Natural killer cell treated with Interleukin-12 subunit alpha and Interleukin-12 subunit beta and Interleukin-15 and Interleukin-18, amount 100 ng/mL, for 72 hours (primary cell): Measurements from ENCODE around the gene GIT1. TPM values are rescaled to one million over a fixed set of nuclear protein-coding genes. Genes with fewer than 3 reads are reported as not detected.

Source experiments
- ATAC-seq, 2 donors: fragments of 150-1000 bp; cut with Tn5 transposase in 1 of 2; sonication (Bioruptor Pico), chemical (Tn5 transposase) in 1 of 2; 2 replicates each; pipeline ENCODE4 v1.10.0; 2021
- DNase-seq: peaks from one replicate; pipeline ENCODE4 v3.0.0; 2022; ENCODE audit warnings: low spot score
- H3K27ac Mint-ChIP-seq, 2 donors: 1 replicate in 1 of 2; 2 replicates in 1 of 2; pipeline ENCODE4 v1.8.0; 2022; ENCODE audit warnings: mixed read lengths in 2 of 2, mild to moderate bottlenecking in 1 of 2, moderate library complexity in 1 of 2
- H3K27me3 Mint-ChIP-seq, 2 donors: 1 replicate in 1 of 2; 2 replicates in 1 of 2; pipeline ENCODE4 v1.8.0; 2022; ENCODE audit warnings: mixed read lengths in 2 of 2
- H3K36me3 Mint-ChIP-seq: one replicate; pipeline ENCODE4 v1.8.0; 2022; ENCODE audit warnings: mixed read lengths
- H3K4me1 Mint-ChIP-seq, 2 donors: 1 replicate in 1 of 2; 2 replicates in 1 of 2; pipeline ENCODE4 v1.8.0; 2022; ENCODE audit warnings: low read depth in 2 of 2, mixed read lengths in 2 of 2, mild to moderate bottlenecking in 1 of 2
- H3K4me3 Mint-ChIP-seq: one replicate; pipeline ENCODE4 v1.8.0; 2022; ENCODE audit warnings: mixed read lengths
- H3K9me3 Mint-ChIP-seq: 2 replicates; pipeline ENCODE4 v1.8.0; 2022; ENCODE audit warnings: mixed read lengths
- total RNA-seq, 2 donors: library from RNA; stranded (reverse); gene quantifications; one replicate each; pipeline ENCODE4 v1.2.3, GENCODE V29; 2022

GIT1 gene, protein sequence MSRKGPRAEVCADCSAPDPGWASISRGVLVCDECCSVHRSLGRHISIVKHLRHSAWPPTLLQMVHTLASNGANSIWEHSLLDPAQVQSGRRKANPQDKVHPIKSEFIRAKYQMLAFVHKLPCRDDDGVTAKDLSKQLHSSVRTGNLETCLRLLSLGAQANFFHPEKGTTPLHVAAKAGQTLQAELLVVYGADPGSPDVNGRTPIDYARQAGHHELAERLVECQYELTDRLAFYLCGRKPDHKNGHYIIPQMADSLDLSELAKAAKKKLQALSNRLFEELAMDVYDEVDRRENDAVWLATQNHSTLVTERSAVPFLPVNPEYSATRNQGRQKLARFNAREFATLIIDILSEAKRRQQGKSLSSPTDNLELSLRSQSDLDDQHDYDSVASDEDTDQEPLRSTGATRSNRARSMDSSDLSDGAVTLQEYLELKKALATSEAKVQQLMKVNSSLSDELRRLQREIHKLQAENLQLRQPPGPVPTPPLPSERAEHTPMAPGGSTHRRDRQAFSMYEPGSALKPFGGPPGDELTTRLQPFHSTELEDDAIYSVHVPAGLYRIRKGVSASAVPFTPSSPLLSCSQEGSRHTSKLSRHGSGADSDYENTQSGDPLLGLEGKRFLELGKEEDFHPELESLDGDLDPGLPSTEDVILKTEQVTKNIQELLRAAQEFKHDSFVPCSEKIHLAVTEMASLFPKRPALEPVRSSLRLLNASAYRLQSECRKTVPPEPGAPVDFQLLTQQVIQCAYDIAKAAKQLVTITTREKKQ
- total RNA-seq = 100 to 1,000 TPM in 1 of 2 donors, 10 to 100 TPM in 1; 40.8 to 111 TPM

DNA sequence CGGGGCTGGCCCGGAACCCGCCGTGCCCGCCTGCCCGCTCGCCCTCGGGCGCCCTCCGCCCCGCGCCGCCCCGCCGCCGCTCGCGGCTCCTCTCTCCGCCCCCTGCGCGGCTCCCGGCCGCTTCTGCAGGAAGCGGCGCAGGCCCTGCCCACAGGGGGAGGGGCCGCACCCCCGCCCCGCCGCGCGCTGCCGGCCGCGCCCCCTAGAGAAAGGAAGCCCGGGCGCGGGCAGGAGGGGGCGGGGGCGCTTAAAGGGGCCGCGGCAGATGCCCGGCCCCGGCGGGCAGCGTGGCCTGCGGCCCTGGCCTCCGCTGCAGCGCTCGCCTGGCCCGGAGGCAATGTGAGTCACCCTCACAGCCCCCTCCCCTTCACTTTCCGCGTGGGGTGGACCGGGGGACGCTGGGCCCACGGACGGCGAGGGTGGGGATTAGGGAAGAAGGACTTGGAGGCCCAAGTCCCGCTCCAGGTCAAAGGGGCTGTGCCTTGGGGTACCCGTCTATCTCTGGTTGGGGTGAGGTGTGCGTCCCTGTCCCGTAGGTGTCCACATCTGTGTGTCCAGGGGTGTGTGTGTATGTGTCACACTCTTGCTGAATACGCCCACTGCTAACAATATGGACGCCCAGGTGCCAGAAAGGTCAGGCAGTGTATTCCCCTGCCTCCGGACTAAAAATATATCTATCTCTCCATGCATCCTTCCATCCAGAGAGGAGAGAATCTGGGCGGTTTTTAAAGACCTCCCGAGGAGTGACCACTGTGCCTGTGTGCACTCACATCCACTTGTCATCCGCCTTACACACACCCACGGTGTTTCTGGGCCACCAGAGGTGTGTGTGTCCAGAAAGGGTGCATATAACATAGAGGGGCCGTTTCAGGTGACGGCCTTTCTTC, at the start of gene GIT1:
Gene GIT1, minus strand, starts transcription at position 125 of the 887 bp plus-strand sequence. CDS start 270 bp downstream, outside the sequence.
- peak; percentile 92 for DNase-seq
- peak within 1 kb of the TSS; percentile 88 for H3K4me3 Mint-ChIP-seq
- H3K27me3 Mint-ChIP-seq = no peaks in the 10 kb centered on the region
- peak within 1 kb of the TSS; percentile 74 to 83 for H3K27ac Mint-ChIP-seq
- H3K4me1 Mint-ChIP-seq = peaks cover 37 to 38% of the 10 kb centered on the region in 2 donors
- no peaks in the 10 kb centered on the region for H3K36me3 Mint-ChIP-seq
- no peaks in the 10 kb centered on the region for H3K9me3 Mint-ChIP-seq
- peak; percentile 88 to 94 for ATAC-seq

DNA sequence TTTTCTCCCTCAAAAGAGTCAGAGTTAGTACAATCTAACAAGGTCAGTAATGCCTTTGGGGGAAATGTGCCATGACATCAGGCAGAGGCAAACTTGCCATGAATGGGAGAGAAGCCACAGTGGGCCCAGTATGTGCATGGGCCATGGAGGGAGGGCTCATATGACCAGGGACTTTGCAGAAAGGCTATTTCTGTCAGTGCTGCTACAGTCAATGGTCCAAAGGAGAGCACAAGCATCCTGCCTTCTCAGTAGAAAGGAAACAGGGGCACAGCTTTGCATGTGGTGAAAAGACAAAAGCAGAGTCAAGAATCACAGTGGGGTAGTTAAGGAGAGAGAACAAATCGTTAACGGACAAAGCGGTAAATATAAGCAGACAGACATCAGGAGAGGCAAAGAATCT, 44.4 kb upstream of the GIT1 start:
- Mint-ChIP-seq H3K4me3 (peak overlapping the region; percentile 40), H3K4me1 (peaks cover 18 to 25% of the 10 kb centered on the region in 2 donors), H3K27me3 (no peaks in the 10 kb centered on the region), H3K36me3 (peaks cover 11% of the 10 kb centered on the region), H3K9me3 (no peaks in the 10 kb centered on the region), H3K27ac (peak overlapping the region; percentile 41 to 42)
- no peak for DNase-seq
- ATAC-seq = no peak

DNA sequence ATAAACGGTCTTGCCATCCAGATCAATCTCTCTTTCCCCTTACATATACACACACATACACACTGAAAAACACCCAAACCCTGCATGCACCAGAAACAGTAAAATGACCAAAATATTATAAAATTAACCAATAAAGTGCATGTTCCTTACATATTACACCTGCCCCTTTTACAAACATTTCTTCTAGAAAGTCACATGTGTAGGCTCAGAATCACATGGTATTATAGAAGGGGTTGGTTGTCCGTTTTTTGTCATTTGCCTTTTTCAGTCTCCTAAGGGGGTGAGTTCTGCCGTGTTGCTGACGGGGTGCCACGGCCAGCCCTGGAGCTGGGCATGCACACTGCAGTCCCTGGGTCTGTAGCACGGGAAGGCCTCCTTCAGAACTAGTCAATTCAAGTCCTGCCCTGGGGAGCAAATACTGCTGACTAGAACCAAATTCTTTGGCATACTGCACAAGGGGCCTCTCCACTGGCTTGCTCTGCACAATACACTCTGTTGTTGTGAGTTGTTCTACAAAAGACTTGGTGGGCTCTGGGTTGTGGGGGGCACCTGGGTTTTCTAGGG, 41.3 kb upstream of the GIT1 start:
- ATAC-seq = no peak
- no peak for DNase-seq
- H3K4me1 Mint-ChIP-seq = peaks cover 34% of the 10 kb centered on the region in 2 donors
- H3K4me3 Mint-ChIP-seq = no peak overlapping the region
- H3K36me3 Mint-ChIP-seq = peaks cover 11% of the 10 kb centered on the region
- H3K27me3 Mint-ChIP-seq = no peaks in the 10 kb centered on the region
- peak overlapping the region in 1 of 2 donors; percentile 54 for H3K27ac Mint-ChIP-seq
- no peaks in the 10 kb centered on the region for H3K9me3 Mint-ChIP-seq

DNA sequence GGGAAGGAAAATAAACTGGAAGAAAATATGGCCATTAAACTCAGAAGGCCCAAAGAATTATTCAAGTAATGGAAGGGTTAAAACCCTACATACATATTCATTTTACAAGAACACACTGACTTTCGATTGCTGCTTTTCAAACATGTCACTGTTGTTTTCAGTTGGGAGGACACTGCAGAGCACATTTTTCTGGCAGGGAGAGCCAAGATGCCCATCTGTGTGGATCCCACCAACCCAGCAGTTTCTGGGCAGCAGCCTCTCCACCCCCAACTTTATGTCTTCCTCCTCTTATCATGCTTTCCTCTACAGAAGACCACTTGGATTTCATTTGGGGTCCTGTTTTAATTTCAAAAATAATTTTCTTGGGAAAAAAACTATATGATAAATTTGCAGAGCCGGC, 40.4 kb upstream of the GIT1 start:
- Mint-ChIP-seq H3K4me1 (peaks cover 34 to 36% of the 10 kb centered on the region in 2 donors), H3K36me3 (peaks cover 11% of the 10 kb centered on the region), H3K9me3 (no peaks in the 10 kb centered on the region), H3K27ac (peak overlapping the region; percentile 38 to 54), H3K27me3 (no peaks in the 10 kb centered on the region), H3K4me3 (no peak overlapping the region)
- ATAC-seq (no peak), DNase-seq (no peak)

DNA sequence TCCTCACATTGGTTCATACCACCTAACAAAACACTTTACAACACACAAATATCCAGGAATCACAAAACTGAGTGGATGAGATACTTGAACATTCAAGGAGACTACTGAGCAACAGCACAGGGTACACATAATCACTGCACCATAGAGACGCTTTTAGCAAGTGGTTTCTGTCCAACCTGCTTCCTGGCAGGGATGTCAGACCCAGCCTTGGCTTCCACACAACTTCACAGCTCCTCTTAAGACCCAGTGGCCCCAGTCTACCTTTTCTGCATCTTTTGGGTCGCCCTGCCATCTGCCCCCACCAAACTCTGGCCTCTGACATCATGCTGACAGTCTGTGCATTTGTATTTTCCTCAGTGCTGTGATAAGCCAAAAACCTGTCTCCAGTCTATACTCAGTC, 39.2 kb upstream of the GIT1 start:
- Mint-ChIP-seq H3K36me3 (peaks cover 6% of the 10 kb centered on the region), H3K27ac (peak overlapping the region; percentile 38 to 54), H3K4me3 (no peak overlapping the region), H3K4me1 (peaks cover 27 to 30% of the 10 kb centered on the region in 2 donors), H3K27me3 (no peaks in the 10 kb centered on the region), H3K9me3 (no peaks in the 10 kb centered on the region)
- ATAC-seq (peak in 1 of 2 donors; percentile 28), DNase-seq (no peak)

DNA sequence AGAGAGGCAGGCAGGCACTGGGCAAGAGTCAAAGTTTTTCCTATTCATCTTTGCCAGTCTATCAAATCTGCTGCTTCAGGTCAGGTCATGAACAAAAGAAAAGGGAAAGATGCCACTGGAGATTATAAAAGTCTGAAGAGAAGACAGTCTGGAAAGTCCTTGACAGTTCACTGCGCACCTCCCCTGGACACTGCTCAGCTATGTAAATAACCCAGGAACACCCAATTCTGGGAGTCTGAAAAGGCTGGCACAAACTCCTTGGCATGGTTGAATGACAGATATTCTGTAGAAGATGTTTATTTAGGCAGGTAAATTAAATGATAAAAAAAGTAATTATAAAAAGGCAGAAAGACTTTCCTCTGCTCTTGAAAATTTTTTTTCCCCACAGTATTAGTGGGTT, 38.5 kb upstream of the GIT1 start:
- Mint-ChIP-seq H3K9me3 (no peaks in the 10 kb centered on the region), H3K27me3 (no peaks in the 10 kb centered on the region), H3K4me1 (peaks cover 30% of the 10 kb centered on the region in 2 donors), H3K4me3 (no peak overlapping the region), H3K27ac (peak overlapping the region; percentile 11 to 54), H3K36me3 (peaks cover 6% of the 10 kb centered on the region)
- DNase-seq (no peak), ATAC-seq (no peak)

DNA sequence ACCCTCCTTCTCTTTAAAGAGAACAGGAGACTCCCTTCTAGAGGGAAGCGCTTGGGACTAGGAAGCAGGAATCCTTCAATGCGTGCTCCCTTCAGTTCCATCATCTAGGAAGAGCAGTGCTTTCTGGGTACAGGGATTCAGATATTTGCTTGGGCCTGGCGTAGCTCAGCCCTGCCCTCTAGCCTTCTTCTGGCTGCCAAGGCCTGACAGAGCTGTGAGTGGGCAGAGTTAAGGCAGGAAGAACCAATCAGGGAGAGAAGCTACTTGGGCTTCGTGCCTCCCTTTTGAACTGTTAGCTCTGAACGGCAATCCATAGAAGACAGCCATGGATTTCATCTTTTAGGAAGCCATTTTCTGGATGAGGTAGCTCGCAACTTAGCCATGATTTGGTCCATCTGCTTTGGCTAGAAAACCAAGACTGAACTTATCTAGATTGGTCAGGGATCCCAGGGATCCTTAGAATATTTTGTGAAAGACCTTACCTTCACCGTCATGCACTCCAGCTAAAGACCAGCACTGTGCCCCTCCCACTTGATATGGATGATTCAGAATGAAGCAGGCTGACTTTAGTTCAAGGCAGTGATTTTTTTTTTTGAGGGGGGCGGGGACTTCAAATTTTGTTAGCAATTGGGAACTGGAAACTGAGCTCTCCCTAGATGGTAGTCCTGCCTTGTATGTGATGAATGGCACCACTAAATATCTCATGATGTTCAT, 35.7 kb upstream of the GIT1 start:
- H3K9me3 Mint-ChIP-seq = no peaks in the 10 kb centered on the region
- H3K36me3 Mint-ChIP-seq = no peaks in the 10 kb centered on the region
- peaks cover 28 to 30% of the 10 kb centered on the region in 2 donors for H3K4me1 Mint-ChIP-seq
- H3K27me3 Mint-ChIP-seq = no peaks in the 10 kb centered on the region
- H3K27ac Mint-ChIP-seq = peak overlapping the region in 1 of 2 donors; percentile 13
- H3K4me3 Mint-ChIP-seq = no peak overlapping the region
- DNase-seq = no peak
- ATAC-seq = no peak

DNA sequence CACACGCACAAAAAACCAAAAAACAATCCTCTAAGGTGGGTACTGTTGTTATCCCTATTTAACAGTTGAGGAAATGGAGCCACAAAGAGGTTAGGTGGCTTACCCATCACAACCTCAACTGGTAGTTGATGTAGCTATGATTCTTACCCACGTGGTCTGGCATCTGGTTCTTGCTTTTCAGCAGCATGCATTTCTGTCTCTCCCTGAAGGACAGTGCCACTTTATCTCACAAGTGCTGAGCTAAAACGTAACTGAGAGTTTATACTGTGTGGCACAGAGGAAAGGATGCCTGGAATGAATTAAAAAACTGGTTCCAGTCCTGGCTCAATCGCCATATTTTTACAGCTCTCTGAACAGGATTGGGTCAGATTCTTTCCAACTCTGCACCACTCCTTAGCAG, 35.1 kb upstream of the GIT1 start:
- no peak overlapping the region for H3K4me3 Mint-ChIP-seq
- H3K27me3 Mint-ChIP-seq = no peaks in the 10 kb centered on the region
- H3K9me3 Mint-ChIP-seq = no peaks in the 10 kb centered on the region
- H3K36me3 Mint-ChIP-seq = no peaks in the 10 kb centered on the region
- H3K4me1 Mint-ChIP-seq = peaks cover 23 to 30% of the 10 kb centered on the region in 2 donors
- H3K27ac Mint-ChIP-seq = no peak overlapping the region
- ATAC-seq (no peak), DNase-seq (no peak)

DNA sequence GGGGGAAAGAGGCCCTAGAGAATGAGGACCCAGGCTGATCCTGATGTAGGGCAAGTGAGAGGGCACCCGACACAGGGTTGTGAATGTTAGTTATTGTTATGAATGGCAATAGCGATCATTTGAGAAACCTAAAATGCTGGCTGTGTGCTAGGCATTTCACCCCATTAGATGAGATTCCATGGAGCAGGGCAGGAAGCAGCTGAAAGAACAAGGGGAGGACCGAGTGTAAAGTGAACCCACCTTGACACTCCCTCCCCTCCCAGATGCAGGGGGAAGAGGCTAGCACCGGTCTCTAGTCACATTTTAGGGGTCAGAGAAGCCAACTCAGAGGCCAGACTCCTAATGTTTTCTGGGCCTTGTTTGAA, 33.8 kb upstream of the GIT1 start:
- ATAC-seq (no peak), DNase-seq (no peak)
- Mint-ChIP-seq H3K9me3 (no peaks in the 10 kb centered on the region), H3K27me3 (no peaks in the 10 kb centered on the region), H3K36me3 (no peaks in the 10 kb centered on the region), H3K4me3 (peak overlapping the region; percentile 67), H3K4me1 (peaks cover 10 to 21% of the 10 kb centered on the region in 2 donors), H3K27ac (peak overlapping the region; percentile 37 to 47)

DNA sequence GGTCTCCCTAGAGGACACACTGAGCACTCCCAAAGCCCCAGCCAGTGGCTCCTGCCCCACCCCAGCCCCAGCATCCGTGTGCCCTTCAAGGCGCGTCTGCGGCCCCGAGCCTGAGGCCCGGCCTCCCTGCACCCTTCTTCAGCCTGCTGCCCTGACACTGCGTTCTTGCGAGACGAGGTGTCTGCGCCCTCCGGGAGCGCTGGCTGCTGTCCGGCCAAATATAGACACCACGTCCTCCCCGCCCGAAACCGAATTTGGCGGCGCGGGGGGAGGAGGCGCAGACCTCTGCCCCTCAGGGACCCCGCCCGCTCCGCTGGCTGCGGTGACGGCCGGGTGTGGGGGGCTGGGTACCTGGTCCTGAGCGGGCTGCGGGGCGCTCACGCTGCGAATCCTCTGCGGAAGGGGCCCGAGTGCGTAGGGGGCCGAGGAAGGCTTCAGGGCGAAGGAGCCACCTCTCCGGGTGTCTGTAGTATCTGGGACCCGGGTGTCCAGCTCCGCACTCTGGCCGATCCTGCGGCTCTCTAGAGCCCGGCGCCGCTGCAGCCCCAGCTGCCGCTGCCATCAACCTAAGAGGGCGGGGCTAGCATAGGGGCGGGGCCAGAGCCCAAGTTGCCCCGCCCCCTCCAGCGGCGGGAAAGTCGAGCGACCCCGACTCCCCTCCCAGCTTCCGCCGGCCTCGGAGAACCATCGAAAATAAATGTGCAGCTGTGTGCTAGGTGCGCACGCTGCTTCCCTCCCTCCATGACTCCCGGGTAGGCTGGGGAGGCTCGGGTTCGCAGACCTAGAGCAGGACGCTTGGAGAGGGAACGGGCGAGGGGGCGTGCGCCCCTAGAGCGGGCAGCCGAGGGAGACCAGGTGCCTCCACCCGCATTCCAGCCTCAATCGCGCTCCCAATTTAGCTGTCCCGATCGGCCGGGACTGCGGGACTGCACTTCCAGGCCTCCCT, 33.2 kb upstream of the GIT1 start, which contains the start of gene CORO6:
Gene CORO6, minus strand, starts transcription at position 576 of the 946 bp plus-strand sequence. CDS start 1,491 bp downstream, outside the sequence.
- Mint-ChIP-seq H3K4me1 (peaks cover 10 to 20% of the 10 kb centered on the region in 2 donors), H3K27me3 (no peaks in the 10 kb centered on the region), H3K36me3 (no peaks in the 10 kb centered on the region), H3K4me3 (peak within 1 kb of the TSS; percentile 67), H3K9me3 (no peaks in the 10 kb centered on the region), H3K27ac (peak within 1 kb of the TSS; percentile 37 to 47)
- peak; percentile 65 for DNase-seq
- ATAC-seq = peak; percentile 77 to 86

DNA sequence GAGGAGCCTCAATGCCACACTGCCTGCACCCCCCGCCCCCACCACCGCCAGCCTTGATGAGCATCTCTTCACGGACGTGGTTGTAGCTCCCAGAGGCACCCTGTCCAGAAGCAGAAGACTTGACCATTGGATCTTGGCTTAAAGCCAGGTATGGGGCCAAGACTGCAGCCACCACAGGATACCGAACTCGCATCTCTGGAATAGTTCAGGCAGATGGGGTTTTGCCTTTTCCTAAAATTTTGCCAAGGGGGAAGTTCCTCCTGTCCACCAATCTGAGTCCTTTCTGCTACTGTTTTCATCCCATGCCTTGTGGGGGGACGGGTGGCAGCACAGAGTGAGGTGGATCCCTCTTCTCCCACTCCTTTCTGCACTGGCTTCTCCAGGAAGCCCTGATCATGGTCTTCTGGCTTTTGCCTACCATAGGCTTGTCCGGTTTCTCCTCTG, 32.3 kb upstream of the GIT1 start:
- Mint-ChIP-seq H3K27me3 (no peaks in the 10 kb centered on the region), H3K9me3 (no peaks in the 10 kb centered on the region), H3K4me1 (peaks cover 17 to 26% of the 10 kb centered on the region in 2 donors), H3K4me3 (peak overlapping the region; percentile 67), H3K36me3 (no peaks in the 10 kb centered on the region), H3K27ac (no peak overlapping the region)
- DNase-seq (no peak), ATAC-seq (no peak)
